HG03520 (cell line): ENCODE measurements around the gene MYOCOS.

Experiments used
- ATAC-seq: cut with Tn5 transposase; IDR thresholded peaks from one replicate; pipeline ENCODE4 v1.9.1; 2021; ENCODE audit warnings: mild to moderate bottlenecking, moderate library complexity; ENCODE audit not compliant: unreplicated experiment

The MYOCOS gene

DNA sequence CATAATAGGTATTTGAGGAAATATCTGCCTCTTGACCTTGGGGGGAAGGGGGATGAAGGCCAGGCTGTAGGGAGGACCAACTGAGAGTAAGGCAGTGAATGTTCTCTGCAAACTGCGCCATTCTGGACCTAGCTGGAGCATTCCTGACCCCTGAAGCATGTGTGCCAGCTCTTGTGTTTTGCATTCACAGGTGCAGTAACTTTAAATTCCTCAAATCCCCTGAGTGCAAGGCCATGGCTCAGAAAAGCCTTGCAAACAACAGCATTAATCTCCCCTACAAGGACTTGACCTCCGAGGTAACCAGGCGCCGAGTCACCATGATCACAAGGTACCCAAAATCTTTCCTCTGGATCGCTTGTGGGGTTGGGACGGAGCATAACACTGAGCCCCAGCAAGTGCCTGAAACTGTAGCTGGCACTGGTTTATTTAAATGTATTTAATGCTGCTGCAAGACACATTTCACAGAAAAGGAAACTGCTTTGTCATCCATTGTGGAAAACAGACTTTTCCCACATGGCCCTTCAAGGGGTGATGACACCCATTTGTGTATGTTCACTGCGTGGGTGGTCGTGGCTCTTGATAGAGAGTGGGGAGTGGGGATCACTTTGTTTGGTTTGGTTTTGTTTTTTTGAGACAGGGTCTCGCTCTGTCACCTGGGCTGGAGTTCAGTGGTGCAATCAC is 1.7 kb downstream of the MYOCOS start:
- no peak for ATAC-seq

DNA sequence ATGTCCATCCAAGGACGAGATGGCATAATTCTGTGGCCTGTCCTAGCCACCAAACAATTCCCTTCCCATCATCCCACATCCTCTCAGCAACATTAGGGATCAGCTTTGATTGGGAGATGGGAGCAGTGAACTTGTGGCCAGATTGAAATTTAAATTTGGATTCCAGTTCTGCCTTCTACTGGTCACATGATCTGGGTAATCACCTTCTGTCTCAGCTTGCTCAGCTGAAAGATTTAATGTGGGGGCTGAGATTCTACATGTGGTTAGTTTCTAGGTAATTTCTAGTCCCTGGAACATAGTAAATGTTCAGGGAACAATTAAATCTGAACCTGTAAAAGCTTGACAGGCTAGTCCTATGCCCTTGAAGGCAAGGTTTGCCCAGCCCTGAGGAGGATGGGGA is 3.2 kb downstream of the MYOCOS start:
- ATAC-seq: no peak

DNA sequence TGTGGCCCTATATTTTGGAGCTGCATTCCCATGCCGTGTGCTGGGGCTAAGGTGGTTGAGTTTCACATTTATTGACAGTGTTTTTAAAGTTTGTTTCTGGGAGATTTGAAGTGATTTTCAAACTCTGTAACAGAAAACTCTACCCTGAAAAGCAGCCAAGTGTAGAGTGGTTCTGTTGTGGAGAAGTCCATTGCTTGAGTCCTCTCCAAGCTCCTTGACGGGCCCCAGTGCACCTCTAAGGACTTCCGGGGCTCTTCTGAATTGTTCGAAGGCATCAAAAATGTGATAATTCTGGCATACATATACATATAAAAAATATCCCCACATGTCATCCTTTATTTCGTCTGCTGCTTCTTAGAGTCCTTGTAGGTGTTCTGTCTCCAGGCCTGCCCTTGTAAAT is 5.0 kb downstream of the MYOCOS start:
- no peak for ATAC-seq

DNA sequence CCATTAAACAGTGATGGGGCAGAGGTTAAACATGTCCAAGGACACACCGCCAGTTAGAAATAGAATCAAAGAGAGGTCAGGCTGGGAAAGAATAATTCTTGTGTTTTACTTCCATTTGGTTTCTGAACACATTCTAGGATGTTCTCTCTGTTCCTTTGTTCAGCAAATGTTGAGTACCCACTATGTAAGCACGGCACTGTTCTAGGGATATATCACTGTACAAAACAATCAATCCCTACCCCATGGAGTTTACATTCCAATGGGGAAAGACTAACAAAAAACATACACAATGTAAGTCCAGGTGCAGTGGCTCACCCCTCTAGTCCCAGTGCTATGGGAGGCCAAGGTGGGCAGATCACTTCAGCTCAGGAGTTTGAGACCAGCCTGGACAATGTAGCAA is 6.2 kb downstream of the MYOCOS start:
- ATAC-seq: no peak

DNA sequence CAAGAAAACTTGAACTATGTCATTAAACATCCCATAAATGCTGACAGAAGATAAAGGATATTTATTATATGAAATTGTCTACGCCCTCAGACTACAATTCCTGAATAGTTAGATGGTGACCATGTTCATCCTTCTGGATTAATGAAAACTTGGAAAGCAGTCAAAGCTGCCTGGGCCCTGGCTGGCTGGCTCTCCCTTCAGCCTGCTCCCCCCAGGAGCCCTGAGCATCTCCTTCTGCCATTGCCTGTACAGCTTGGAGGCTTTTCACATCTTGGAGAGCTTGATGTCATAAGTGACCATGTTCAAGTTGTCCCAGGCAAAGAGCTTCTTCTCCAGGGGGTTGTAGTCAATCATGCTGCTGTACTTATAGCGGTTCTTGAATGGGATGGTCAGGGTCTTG is 13.6 kb downstream of the MYOCOS start:
- no peak for ATAC-seq

DNA sequence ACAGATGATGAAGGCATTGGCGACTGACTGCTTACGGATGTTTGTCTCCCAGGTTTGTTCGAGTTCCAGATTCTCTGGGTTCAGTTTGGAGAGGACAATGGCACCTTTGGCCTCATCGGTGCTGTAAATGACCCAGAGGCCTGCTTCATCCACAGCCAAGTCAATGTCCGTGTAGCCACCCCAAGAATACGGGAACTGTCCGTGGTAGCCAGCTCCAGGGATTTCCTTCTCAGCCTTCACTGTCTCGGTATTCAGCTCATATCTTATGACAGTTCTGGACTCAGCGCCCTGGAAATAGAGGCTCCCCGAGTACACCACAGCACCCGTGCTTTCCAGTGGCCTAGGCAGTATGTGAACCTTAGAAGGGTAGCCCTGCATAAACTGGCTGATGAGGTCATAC is 14.1 kb downstream of the MYOCOS start:
- ATAC-seq: no peak

DNA sequence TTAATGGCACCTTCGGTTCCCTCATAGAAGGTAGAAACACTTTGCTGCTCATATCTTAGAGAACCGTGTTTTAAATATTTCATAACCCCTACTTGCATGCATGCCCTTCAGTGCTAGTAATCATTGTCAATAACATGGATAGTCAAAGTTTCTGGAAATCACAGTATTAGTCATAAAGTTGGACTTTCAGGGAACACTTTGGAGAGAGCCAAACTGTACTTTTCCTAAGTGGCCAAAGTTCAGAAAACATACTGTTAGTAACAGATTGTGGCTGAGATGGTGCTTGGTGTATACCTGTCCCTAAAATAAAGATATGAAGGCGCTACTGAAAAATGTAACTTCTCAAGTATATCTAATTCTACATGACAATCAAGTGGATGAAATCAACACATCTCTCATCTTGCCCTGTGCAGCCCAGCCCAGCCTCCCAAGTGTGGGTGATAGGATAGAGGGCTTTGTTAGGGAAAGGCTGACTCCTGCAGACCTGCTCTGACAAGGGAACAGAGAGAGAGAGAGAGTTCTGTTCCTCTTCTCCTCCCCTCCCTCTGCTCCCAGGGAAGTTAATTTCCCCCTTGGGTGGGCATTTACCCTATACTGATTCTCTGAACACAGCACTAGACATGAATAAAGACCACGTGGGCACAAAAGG is 16.0 kb downstream of the MYOCOS start:
- ATAC-seq: no peak

DNA sequence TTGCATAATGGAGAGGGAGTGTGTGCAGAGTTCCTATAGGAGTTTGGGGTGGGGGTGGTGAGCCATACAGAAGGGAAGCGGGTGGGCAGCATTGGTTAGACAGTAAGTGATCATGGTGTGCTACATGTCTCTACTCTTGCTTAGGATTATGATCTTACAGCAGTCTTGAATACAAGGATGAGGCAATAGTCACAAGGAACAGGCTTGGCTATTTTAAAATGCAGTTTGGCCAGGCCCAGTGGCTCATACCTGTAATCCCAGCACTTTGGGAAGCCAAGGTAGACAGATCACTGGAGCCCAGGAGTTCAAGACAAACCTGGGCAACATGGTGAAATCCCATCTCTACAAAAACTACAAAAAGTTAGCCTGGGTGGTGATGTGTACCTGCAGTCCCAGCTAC is 18.2 kb downstream of the MYOCOS start:
- ATAC-seq: no peak

DNA sequence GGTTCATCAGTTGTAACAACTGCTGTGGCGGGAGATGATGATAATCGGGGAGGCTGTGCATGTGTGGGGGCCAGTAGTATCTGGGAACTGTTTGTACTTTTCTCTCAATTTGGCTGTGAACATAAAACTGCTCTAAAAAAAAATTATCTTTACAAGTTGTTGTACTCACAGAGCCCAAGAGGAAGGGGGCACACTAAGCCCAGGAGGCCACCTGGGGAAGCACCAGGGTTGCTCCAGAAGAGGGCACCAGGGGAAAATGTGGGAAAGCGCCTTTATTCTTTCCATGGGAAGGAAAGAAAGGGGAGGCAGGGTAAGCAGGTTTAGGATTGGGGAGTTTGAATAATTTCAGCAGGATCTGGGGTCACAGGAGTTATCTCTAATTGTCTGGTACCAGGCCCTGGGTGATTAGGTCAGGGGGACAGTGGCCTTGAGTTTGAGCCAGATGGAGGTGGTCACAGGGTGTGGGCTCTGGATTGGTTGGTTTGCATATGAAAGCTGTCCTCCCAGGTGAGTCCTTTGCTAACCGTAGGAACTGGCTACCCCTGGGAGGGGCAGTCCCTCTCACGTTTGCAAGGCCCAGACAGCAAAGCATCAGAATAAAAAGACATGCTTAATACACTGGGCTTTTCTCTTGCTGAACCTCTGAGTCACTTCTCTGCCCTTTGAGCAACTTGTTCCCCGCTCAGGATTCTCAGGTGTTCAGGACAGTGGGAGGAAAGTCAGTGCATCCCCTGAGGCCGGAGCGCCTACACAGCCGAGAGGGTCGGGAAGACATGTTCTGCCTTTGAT is 19.2 kb downstream of the MYOCOS start:
- ATAC-seq: no peak

DNA sequence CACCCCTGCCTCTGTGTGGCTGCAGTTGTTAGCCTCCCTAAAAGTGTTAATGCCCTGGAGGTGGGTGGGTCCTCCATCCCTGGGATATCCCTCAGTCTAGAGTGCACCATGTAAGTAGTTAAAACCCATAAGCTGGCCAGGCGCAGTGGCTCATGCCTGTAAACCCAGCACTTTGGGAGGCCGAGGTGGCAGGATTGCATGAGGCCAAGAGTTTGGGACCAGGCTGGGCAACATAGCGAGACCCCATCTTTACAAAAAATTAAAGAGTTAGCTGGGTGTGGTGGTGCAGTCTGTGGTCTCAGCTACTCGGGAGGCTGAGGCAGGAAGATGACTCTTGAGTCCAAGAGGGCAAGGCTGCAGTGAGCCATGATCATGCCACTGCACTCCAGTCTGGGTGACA is 20.2 kb downstream of the MYOCOS start:
- ATAC-seq: no peak

DNA sequence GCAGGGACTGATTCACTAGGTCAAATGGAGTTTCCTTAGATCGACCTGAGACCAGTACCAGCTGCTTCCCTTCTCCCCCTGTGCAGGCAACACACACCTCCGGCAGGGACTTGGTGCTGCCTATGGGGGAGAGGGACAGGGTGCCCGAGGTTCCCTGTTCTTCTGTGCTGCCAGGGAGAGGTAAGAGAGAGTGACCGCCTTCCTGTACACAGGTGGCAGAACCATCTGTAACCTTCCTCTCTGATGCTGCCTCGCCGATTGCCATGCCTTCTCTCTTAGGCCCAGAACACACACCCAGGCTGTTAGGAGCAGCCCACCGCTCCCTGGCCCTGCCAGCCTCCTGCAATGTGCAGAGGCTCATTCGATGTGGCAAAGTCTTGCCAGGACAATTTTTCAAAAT is 21.1 kb downstream of the MYOCOS start:
- ATAC-seq: no peak

DNA sequence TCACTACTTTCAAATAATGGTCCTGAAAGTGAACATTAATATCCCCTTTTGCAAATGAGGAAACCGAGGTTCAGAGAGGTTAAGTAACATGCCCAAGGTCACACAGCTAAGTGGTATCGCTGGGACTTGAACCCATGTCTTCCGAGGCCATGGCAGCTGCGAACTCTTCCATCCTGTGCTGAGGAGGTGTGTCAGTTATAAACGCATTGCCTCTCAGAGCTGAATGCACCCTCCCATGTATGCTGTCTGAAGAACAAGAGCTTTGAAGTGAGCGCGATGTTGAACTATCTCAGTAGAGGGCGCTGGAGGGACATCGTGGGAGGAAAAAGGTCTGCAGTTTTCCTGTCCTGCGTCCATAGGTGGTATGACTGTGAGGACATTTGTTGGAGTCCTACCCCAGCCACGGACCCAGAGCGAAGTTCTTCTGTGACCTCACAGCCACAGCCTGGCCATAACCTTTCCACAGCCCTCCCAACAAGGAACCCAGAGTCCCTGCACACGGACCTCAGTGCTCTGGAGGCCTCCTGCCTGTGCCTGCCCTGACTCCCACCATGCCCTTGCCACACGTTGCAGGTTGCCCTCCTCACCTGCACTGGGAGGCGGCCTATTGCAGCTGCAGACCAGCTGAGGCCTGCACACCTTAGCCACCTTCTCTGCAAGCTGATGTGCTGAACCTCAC is 22.9 kb downstream of the MYOCOS start:
- peak; percentile 59 for ATAC-seq

DNA sequence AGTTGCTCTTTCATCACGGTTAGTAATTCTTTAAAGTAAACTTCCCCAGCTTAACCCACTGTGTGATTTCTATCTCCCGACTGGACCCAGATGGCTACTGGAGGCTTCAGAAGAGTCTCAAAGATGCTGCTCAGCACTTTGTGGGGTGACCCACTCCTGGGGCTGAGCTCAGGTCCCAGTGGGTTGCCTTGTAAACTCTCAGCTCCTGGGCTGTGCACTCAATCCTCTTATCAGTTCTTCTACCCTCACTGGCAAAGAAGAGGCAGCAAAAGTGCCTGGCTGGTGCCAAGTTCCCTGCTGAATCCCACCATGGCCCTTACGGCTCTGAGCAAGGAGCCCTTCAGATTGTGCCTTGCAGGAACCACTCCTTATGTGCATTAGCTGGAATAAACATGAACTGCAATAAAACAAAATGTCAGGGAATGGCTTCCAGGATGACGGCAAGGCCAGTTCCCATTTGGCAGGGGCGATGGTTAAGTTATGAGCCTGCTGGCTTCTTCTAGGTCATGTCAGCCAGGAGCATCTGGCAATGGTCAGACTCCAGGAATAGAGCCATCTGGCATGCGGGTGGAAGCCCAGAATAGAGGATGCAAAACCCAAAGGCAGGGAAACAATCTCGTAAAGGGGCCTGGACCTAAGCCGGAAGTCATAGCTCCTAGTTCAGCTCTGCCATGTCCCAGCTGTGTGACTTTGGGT is 23.7 kb downstream of the MYOCOS start:
- ATAC-seq: no peak

DNA sequence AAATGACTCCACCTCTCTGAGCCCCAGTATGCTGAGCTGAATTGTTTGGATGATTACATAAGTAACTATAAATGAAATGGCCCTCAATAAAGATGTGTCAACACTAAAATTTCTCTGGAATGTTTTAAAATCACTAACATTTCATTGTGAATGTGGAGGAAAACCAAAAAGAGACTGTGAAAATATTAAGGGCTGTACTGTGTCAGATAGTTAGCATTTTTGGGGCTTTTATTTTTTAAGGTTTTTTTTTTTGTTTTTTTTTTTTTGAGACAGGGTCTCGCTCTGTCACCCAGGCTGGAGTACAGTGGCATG is 24.2 kb downstream of the MYOCOS start:
- ATAC-seq: no peak

DNA sequence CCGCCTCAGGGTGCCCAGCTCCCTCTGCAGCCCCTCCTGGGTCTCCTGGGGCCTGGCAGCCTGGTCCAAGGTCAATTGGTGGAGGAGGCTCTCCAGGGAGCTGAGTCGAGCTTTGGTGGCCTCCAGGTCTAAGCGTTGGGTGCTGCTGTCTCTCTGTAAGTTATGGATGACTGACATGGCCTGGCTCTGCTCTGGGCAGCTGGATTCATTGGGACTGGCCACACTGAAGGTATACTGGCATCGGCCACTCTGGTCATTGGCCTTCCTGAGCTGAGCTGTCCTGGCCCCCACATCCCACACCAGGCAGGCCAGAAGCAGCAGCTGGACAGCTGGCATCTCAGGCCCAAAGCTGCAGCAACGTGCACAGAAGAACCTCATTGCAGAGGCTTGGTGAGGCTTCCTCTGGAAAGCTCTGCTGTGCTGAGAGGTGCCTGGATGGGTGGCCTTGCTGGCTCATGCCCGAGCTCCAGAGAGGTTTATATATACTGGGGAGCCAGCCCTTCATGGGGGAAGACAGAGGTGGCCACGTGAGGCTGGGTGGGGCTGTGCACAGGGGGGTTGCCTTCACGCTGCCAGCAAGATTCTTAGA is 30.3 kb downstream of the MYOCOS start, which contains the start of gene MYOC:
Gene MYOC (minus strand): TSS at position 455 of the 589 bp plus-strand sequence. CDS start 77 bp downstream, at position 378.
- no peak for ATAC-seq

DNA sequence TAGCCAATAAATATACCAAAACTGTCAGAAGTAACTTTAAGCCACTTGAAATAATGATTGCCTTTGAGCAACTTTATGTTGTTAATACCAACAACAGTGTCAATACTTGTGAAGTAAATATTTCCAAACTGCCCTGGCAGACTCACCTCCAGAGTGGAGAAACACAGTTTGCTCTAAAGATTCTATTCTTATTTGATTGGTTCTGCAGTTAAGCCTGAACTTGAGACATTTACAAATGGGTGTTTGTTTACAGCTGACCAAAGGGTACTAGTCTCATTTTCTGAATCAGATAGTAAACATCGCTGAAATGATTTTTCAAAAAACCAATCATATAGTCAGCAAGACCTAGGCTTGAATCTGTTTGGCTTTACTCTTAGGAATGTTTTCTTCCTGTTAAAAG is 31.8 kb downstream of the MYOCOS start:
- ATAC-seq: no peak

DNA sequence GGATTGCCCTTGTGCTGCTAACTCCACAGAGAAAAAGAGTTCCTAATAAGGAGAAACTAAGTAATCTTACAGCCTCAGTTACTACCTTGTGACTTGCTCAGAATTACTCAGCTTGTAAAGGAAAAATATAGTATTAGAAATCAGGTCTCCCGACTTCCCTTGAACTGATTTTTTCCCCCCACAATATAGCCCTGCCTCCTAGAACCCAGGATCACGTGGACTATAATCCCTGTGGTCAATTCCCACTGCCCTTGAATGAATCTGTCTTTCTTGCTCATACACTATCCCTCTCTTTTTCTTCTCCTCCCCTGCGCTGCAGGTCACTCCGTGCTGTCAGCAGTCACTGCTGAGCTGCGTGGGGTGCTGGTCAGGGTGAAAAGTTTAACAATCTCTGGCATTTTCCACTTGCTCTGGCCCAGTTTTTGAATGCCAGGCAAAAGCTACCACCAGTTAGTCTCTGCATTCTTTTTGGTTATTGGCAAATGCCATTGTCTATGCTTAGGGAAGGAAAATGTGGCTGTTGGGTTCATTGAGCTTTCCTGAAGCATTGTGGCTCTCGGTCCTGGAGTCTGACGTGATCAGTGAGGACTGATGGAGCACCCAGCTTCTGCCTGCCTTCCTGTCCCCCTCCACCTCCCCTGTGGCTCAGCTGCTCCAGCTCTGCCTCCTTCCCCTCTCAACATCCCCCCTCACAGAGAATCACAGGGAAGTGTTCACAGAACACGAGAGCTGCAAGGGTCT is 32.3 kb downstream of the MYOCOS start:
- no peak for ATAC-seq

DNA sequence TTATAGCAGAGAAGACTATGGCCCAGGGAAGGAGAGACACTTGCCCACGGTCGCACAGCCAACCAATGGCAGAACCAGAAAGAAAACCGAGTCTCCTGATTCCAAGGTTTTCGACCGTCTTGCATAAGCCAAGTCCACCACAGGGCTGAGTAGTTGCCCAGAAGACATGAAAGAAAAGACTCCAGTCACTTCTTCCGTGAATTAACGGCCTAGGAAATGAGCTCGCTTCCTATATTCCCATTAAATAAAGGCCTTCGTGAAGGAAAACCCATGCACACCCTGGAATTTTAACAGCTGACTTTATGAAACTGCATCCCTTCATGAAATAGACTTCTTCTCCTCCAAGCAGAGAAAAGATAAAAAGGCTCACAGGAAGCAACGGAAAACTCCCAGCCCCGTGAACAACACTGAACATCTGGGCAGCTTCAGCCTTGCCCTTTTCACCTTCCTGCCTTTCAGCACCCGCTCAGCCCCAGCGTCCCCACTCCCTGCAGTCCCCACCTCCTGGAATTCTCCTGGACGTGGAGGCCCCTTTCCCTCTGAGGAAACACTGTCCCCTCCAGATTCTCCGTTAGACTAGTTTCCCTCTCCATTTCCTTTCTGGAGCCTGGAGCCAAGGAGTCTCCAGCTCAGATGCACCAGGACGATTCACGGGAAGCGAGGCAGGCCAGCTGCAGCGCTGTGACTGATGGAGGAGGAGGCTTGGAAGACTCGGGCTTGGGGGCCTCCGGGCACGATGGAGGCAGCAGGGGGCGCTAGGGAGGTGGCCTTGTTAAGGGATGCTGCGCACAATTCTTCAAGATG is 33.1 kb downstream of the MYOCOS start:
- ATAC-seq: peak; percentile 79

DNA sequence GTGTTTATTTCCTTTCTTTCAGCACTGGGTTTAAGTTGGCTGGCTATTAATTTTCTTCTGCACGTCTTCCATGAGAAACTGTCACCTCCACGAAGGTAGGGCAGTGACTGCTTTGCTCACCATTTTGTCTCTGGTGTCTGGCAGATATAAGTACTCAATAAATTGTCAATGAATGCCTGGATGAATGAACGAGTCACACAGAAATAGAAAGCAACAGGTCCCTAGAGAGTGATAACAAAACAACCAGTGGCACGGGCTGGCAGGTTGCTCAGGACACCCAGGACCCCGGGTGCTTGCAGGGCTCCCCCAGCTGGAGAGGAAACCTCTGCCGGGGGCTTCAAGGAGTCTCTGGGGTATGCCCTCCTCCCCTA is 33.7 kb downstream of the MYOCOS start:
- peak; percentile 14 for ATAC-seq
